PC-3 (cell line): Measurements from ENCODE around the gene CCNI. TPM values are rescaled to one million over a fixed set of nuclear protein-coding genes. Genes with fewer than 3 reads are reported as not detected.
"Not testable (repeated sequence)": the region's sequence is repeated elsewhere in the genome, so short reads cannot be mapped to it uniquely, and the experiment has no call there.

ENCODE experiments used
- ATAC-seq: fragments of 200-7000 bp; cut with Tn5 transposase; 2 replicates; pipeline ENCODE4 v1.9.1; 2020; ENCODE audit warnings: mild to moderate bottlenecking, moderate library complexity
- BruUV-seq: library from RNA; stranded (reverse); fragments of 400-500 nt; replicated peaks from 2 replicates; lab custom pipeline; 2021; lab: Mats Ljungman, UMichigan
- CTCF ChIA-PET: fragments of 300-600 bp; sonication (Branson Sonifier 250); formaldehyde crosslinking; loops from one replicate; lab custom pipeline; 2022; ENCODE audit warnings: antibody characterized with exemption; lab: Charles Lee
- POLR2A ChIA-PET: fragments of 300-600 bp; sonication (Branson Sonifier 250); formaldehyde crosslinking; loops from one replicate; lab custom pipeline; 2022; ENCODE audit warnings: antibody characterized with exemption; ENCODE audit not compliant: unreplicated experiment; lab: Charles Lee
- DNase-seq: peaks from one replicate; pipeline ENCODE4 v3.0.0-alpha.2; 2015
- H2AFZ ChIP-seq: fragments of 300-600 bp; sonication (generic); 2 replicates; pipeline ENCODE4 v1.6.0; 2016; ENCODE audit warnings: antibody characterized with exemption, low read length
- H3F3A ChIP-seq: fragments of 300-600 bp; sonication (generic); one replicate; pipeline ENCODE4 v1.6.0; 2017; ENCODE audit warnings: antibody characterized with exemption, low read length, control low read depth, mild to moderate bottlenecking; ENCODE audit not compliant: unreplicated experiment
- H3K27ac ChIP-seq: fragments of 300-600 bp; sonication (generic); 2 replicates; pipeline ENCODE4 v1.5.1; 2016; ENCODE audit warnings: mild to moderate bottlenecking, low read length
- H3K27me3 ChIP-seq: fragments of 300-600 bp; sonication (generic); 2 replicates; pipeline ENCODE4 v1.6.1; 2016; ENCODE audit warnings: low read length, mixed read lengths
- H3K36me3 ChIP-seq: fragments of 300-600 bp; sonication (generic); 2 replicates; pipeline ENCODE4 v1.6.1; 2016; ENCODE audit warnings: low read depth, mixed run types, low read length, mixed read lengths
- H3K4me1 ChIP-seq: fragments of 300-600 bp; sonication (generic); 2 replicates; pipeline ENCODE4 v1.5.1; 2016; ENCODE audit warnings: low read length; ENCODE audit not compliant: insufficient read depth
- H3K4me2 ChIP-seq: fragments of 300-600 bp; sonication (generic); 2 replicates; pipeline ENCODE4 v1.6.0; 2016; ENCODE audit warnings: low read length
- H3K4me3 ChIP-seq: fragments of 300-600 bp; sonication (generic); 2 replicates; pipeline ENCODE4 v1.5.1; 2016; ENCODE audit warnings: mild to moderate bottlenecking, low read length, mixed read lengths
- H3K79me2 ChIP-seq: fragments of 300-600 bp; sonication (generic); 2 replicates; pipeline ENCODE4 v1.6.1; 2017; ENCODE audit warnings: low read length, mixed read lengths
- H3K9ac ChIP-seq: fragments of 300-600 bp; sonication (generic); 2 replicates; pipeline ENCODE4 v1.6.0; 2016; ENCODE audit warnings: mild to moderate bottlenecking, low read length
- H3K9me2 ChIP-seq: fragments of 300-600 bp; sonication (generic); replicated peaks from 2 replicates; pipeline ENCODE4 v1.6.1; 2016; ENCODE audit warnings: mixed run types, low read length, mixed read lengths
- H3K9me3 ChIP-seq: fragments of 300-600 bp; sonication (generic); 2 replicates; pipeline ENCODE4 v1.6.1; 2016; ENCODE audit warnings: low read length, mixed read lengths
- H4K20me1 ChIP-seq: fragments of 300-600 bp; sonication (generic); 2 replicates; pipeline ENCODE4 v1.6.1; 2016; ENCODE audit warnings: low read length, mixed read lengths
- CTCF ChIP-seq: fragments of 300-600 bp; sonication (generic); conservative IDR thresholded peaks from 2 replicates; pipeline ENCODE4 v1.5.1; 2017; ENCODE audit warnings: antibody characterized with exemption, low read depth, mild to moderate bottlenecking, low read length
- EZH2 ChIP-seq: fragments of 300-600 bp; sonication (generic); IDR thresholded peaks from one replicate; pipeline ENCODE4 v1.6.1; 2017; ENCODE audit warnings: antibody characterized with exemption, mild to moderate bottlenecking, low read length; ENCODE audit not compliant: unreplicated experiment
- EZH2phosphoT487 ChIP-seq: fragments of 300-600 bp; sonication (generic); IDR thresholded peaks from 2 replicates; pipeline ENCODE4 v1.6.1; 2018; ENCODE audit warnings: mild to moderate bottlenecking, antibody characterized with exemption, low read length, borderline replicate concordance
- intact Hi-C: fragments of 100-400 bp; cut with micrococcal nuclease; formaldehyde crosslinking; loops from 2 replicates; pipeline ENCODE4 v1.9.0; 2023
- total RNA-seq: library from RNA; depleted of rRNA; stranded (reverse); fragments of >200 nt; gene quantifications from 2 replicates; pipeline ENCODE4 v1.2.3, GENCODE V29; 2014

CCNI gene
- total RNA-seq, 1 experiment from 2014 or later = 60.1 TPM

- DNase-seq (no peak), ATAC-seq (no peak)
- H3K9me2 ChIP-seq = no peaks in the 10 kb centered on the region
- H3K4me2 ChIP-seq = no peak overlapping the region
- CTCF ChIA-PET = no interaction called here
- H3K36me3 ChIP-seq = peaks cover 8% of the 10 kb centered on the region
- no peak overlapping the region for H3K27ac ChIP-seq
- intact Hi-C loops = no loop called here
- TF ChIP-seq EZH2 (no peak), EZH2phosphoT487 (no peak), CTCF (no peak)
- BruUV-seq = no TSS peak
- no peaks in the 10 kb centered on the region for H3F3A ChIP-seq
- H3K4me3 ChIP-seq = no peak overlapping the region
- no peak overlapping the region for H3K9ac ChIP-seq
- H3K27me3 ChIP-seq = no peaks in the 10 kb centered on the region
- no peak overlapping the region for H2AFZ ChIP-seq
- H3K9me3 ChIP-seq = no peaks in the 10 kb centered on the region
- peaks cover 13% of the 10 kb centered on the region for H3K4me1 ChIP-seq
- POLR2A ChIA-PET = no interaction called here
- H4K20me1 ChIP-seq = no peaks in the 10 kb centered on the region
- no peaks in the 10 kb centered on the region for H3K79me2 ChIP-seq
These were observed 38.1 kb downstream of the CCNI start for GRCh38 chr4:77037736-77038135.

GRCh38 chr4:77037168-77037567 lies 38.6 kb downstream of the CCNI start:
- intact Hi-C loops, H3F3A ChIP-seq, ATAC-seq, H3K9me3 ChIP-seq, H4K20me1 ChIP-seq, CTCF ChIA-PET, H3K9me2 ChIP-seq, H3K4me3 ChIP-seq, DNase-seq, POLR2A ChIA-PET, H3K36me3 ChIP-seq, H2AFZ ChIP-seq, H3K27ac ChIP-seq, H3K79me2 ChIP-seq, H3K27me3 ChIP-seq, H3K9ac ChIP-seq, H3K4me2 ChIP-seq: not testable (repeated sequence)
- peaks cover 13% of the 10 kb centered on the region for H3K4me1 ChIP-seq
- BruUV-seq = TSS peak; percentile 8

GRCh38 chr4:77036206-77036605 lies 39.6 kb downstream of the CCNI start:
- no peaks in the 10 kb centered on the region for H3K9me3 ChIP-seq
- H3K36me3 ChIP-seq = peaks cover 14% of the 10 kb centered on the region
- no peak overlapping the region for H3K27ac ChIP-seq
- H3K4me3 ChIP-seq = no peak overlapping the region
- BruUV-seq = no TSS peak
- ChIA-PET CTCF (no interaction called here), POLR2A (no interaction called here)
- ATAC-seq = no peak
- no peak overlapping the region for H2AFZ ChIP-seq
- TF ChIP-seq CTCF = no peak
- TF ChIP-seq EZH2 = no peak
- no peak for TF ChIP-seq EZH2phosphoT487
- H3K27me3 ChIP-seq = no peaks in the 10 kb centered on the region
- H3K79me2 ChIP-seq = no peaks in the 10 kb centered on the region
- H3F3A ChIP-seq = no peaks in the 10 kb centered on the region
- H3K9ac ChIP-seq = no peak overlapping the region
- no peaks in the 10 kb centered on the region for H4K20me1 ChIP-seq
- H3K9me2 ChIP-seq = no peaks in the 10 kb centered on the region
- H3K4me2 ChIP-seq = no peak overlapping the region
- peaks cover 13% of the 10 kb centered on the region for H3K4me1 ChIP-seq
- intact Hi-C loops = no loop called here
- no peak for DNase-seq
